Hepatocyte (in vitro differentiated cells): ENCODE results near the gene TUBB3. TPM values are rescaled to one million over a fixed set of nuclear protein-coding genes. Genes with fewer than 3 reads are reported as not detected.
"Not testable (repeated sequence)": the region's sequence is repeated elsewhere in the genome, so short reads cannot be mapped to it uniquely, and the experiment has no call there.

Experiments
- DNase-seq: peaks from one replicate; pipeline ENCODE4 v3.0.0-alpha.2; 2016; ENCODE audit warnings: low spot score
- H2AFZ ChIP-seq: fragments of 200-600 bp; sonication (generic); 2 replicates; pipeline ENCODE4 v1.6.0; 2016; ENCODE audit warnings: antibody characterized with exemption, mild to moderate bottlenecking
- H3K27ac ChIP-seq: fragments of 200-600 bp; sonication (generic); 2 replicates; pipeline ENCODE4 v1.5.1; 2016; ENCODE audit warnings: mild to moderate bottlenecking
- H3K27me3 ChIP-seq: fragments of 200-600 bp; sonication (generic); 2 replicates; pipeline ENCODE4 v1.6.1; 2016
- H3K36me3 ChIP-seq: fragments of 200-600 bp; sonication (generic); replicated peaks from 2 replicates; pipeline ENCODE4 v1.5.1; 2016; ENCODE audit warnings: low read depth; ENCODE audit not compliant: insufficient read depth
- H3K4me1 ChIP-seq: fragments of 200-600 bp; sonication (generic); 2 replicates; pipeline ENCODE4 v1.5.1; 2016; ENCODE audit warnings: mild to moderate bottlenecking, moderate library complexity; ENCODE audit not compliant: insufficient read depth
- H3K4me2 ChIP-seq: fragments of 200-600 bp; sonication (generic); 2 replicates; pipeline ENCODE4 v1.6.0; 2016
- H3K4me3 ChIP-seq: fragments of 200-600 bp; sonication (generic); 2 replicates; pipeline ENCODE4 v1.5.1; 2016; ENCODE audit warnings: mild to moderate bottlenecking
- H3K79me2 ChIP-seq: fragments of 200-600 bp; sonication (generic); 2 replicates; pipeline ENCODE4 v1.6.0; 2017; ENCODE audit warnings: mild to moderate bottlenecking
- H3K9me2 ChIP-seq: fragments of 200-600 bp; sonication (generic); replicated peaks from 2 replicates; pipeline ENCODE4 v1.6.0; 2017; ENCODE audit warnings: mild to moderate bottlenecking; ENCODE audit not compliant: insufficient read depth
- H3K9me3 ChIP-seq: fragments of 200-600 bp; sonication (generic); 2 replicates; pipeline ENCODE4 v1.5.1; 2016; ENCODE audit warnings: low read depth, mild to moderate bottlenecking
- H4K20me1 ChIP-seq: fragments of 200-600 bp; sonication (generic); 2 replicates; pipeline ENCODE4 v1.6.0; 2016; ENCODE audit warnings: mild to moderate bottlenecking; ENCODE audit not compliant: insufficient read depth, poor library complexity, severe bottlenecking
- CTCF ChIP-seq: fragments of 200-600 bp; sonication (generic); IDR thresholded peaks from 2 replicates; pipeline ENCODE4 v1.5.1; 2016; ENCODE audit warnings: antibody characterized with exemption, mild to moderate bottlenecking; ENCODE audit not compliant: poor library complexity
- EZH2 ChIP-seq: fragments of 200-600 bp; sonication (generic); IDR thresholded peaks from 2 replicates; pipeline ENCODE4 v1.6.1; 2016; ENCODE audit warnings: antibody characterized with exemption, mild to moderate bottlenecking, borderline replicate concordance
- EZH2phosphoT487 ChIP-seq: fragments of 200-600 bp; sonication (generic); IDR thresholded peaks from one replicate; pipeline ENCODE4 v1.6.1; 2018; ENCODE audit warnings: antibody characterized with exemption, mild to moderate bottlenecking, low read depth, moderate library complexity; ENCODE audit not compliant: unreplicated experiment, severe bottlenecking
- WGBS: methylation state at CpG from one replicate; pipeline ENCODE4 v1.1.6; 2016; ENCODE audit warnings: low lambda C conversion rate; ENCODE audit errors: missing lambda C conversion rate; 5-methylcytosine and 5-hydroxymethylcytosine counted together
- polyA plus RNA-seq: library from polyadenylated mRNA; unstranded; fragments of >200 nt; fragmentation: Nextera tagmentation; extraction: Ambion mirVana; gene quantifications from 2 replicates; pipeline ENCODE4 v1.2.1, GENCODE V29; 2016
- total RNA-seq: library from RNA; depleted of rRNA; stranded (reverse); fragments of >200 nt; gene quantifications from 2 replicates; pipeline ENCODE4 v1.2.3, GENCODE V29; 2014

The TUBB3 gene
- total and polyA plus RNA-seq, 2 experiments from 2014 or later: 69.3 to 87.2 TPM

GRCh38 chr16:89931964-89932363 lies 8.8 kb downstream of the TUBB3 start:
- H3K79me2 ChIP-seq: peaks cover 10% of the 10 kb centered on the region
- DNase-seq: no peak
- H3K27me3 ChIP-seq: no peaks in the 10 kb centered on the region
- peaks cover 4% of the 10 kb centered on the region for H4K20me1 ChIP-seq
- no peak overlapping the region for H3K4me2 ChIP-seq
- H3K9me2 ChIP-seq: no peaks in the 10 kb centered on the region
- H3K27ac ChIP-seq: no peak overlapping the region
- H2AFZ ChIP-seq: no peak overlapping the region
- H3K4me1 ChIP-seq: no peaks in the 10 kb centered on the region
- TF ChIP-seq EZH2phosphoT487 (no peak), EZH2 (no peak), CTCF (no peak)
- no peak overlapping the region for H3K4me3 ChIP-seq
- no peaks in the 10 kb centered on the region for H3K9me3 ChIP-seq
- H3K36me3 ChIP-seq: no peaks in the 10 kb centered on the region
- 94% methylated on average over 6 of the region's 6 CpGs for WGBS

- not testable (repeated sequence) for H3K27ac ChIP-seq, H3K4me1 ChIP-seq, DNase-seq, H3K4me2 ChIP-seq, H3K79me2 ChIP-seq, H3K9me2 ChIP-seq, H3K9me3 ChIP-seq, H3K4me3 ChIP-seq, H2AFZ ChIP-seq, H3K36me3 ChIP-seq, H4K20me1 ChIP-seq, H3K27me3 ChIP-seq
- 100% methylated on average over 1 of the region's 29 CpGs for WGBS
These were observed 10.9 kb downstream of the TUBB3 start for GRCh38 chr16:89934019-89934418.

- Histone ChIP-seq H3K79me2 (no peaks in the 10 kb centered on the region), H3K27me3 (no peaks in the 10 kb centered on the region), H3K4me1 (no peaks in the 10 kb centered on the region), H3K27ac (no peak overlapping the region), H3K9me3 (no peaks in the 10 kb centered on the region), H3K36me3 (no peaks in the 10 kb centered on the region), H4K20me1 (no peaks in the 10 kb centered on the region), H3K4me2 (no peak overlapping the region), H3K4me3 (no peak overlapping the region), H2AFZ (no peak overlapping the region), H3K9me2 (no peaks in the 10 kb centered on the region)
- TF ChIP-seq EZH2phosphoT487 (no peak), EZH2 (no peak), CTCF (no peak)
- WGBS: 99% methylated on average over 60 of the region's 61 CpGs
- DNase-seq: no peak
These were observed 11.7 kb downstream of the TUBB3 start for GRCh38 chr16:89934611-89935553.

GRCh38 chr16:89935620-89936019 lies 12.5 kb downstream of the TUBB3 start:
- not testable (repeated sequence) for H3K4me3 ChIP-seq, H4K20me1 ChIP-seq, H3K4me2 ChIP-seq, H3K27me3 ChIP-seq, DNase-seq, H3K4me1 ChIP-seq, H2AFZ ChIP-seq, H3K36me3 ChIP-seq, H3K9me2 ChIP-seq, H3K27ac ChIP-seq, H3K79me2 ChIP-seq, H3K9me3 ChIP-seq
- 91% methylated on average over 19 of the region's 27 CpGs for whole genome bisulfite sequencing
